ENCODE measurements around the gene KCNQ1.

KCNQ1 gene

DNA sequence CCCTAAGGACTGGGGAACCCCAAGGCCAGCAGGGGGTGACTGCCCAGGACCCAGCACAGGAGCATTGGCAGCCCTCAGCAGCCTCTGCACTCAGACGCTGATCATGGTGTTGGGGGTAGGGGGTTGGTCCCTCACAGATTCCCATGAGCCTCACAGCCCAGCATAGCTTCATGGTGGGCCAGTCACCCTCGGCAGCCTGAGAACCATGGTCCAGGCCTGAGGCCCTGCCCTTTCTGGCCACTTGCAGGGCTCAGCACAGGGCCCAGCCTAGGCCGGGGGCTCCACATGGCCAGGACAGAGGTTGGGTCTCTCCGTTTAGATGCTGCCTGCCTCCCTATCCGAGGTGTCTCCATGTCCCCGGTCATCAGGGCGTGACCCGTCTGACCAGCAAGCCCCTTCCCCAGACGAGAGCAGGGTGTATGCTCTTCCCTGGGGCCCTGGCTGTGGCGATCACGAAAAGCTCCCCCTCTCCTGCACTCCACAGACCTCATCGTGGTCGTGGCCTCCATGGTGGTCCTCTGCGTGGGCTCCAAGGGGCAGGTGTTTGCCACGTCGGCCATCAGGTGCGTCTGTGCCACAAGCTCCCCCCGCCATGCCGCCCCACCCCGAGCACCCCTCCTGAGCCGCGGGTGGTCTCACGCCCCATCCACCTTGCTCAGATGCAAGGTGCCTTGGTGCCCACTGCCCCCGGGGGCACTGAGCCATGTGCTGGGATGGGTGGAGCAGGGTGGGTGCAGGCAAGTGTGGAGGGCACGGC lies 126.2 kb downstream of the KCNQ1 start:
- H3K4me1 Mint-ChIP-seq (ENCODE audit: low read depth), result no peaks in the 10 kb centered on the region
- H3K36me3 Mint-ChIP-seq (ENCODE audit: low read depth), result no peaks in the 10 kb centered on the region
- no peak overlapping the region for H3K27ac Mint-ChIP-seq
- no peaks in the 10 kb centered on the region for H3K27me3 Mint-ChIP-seq
- no peak overlapping the region for H3K4me3 Mint-ChIP-seq
- H3K9me3 Mint-ChIP-seq, result no peaks in the 10 kb centered on the region

- no peak overlapping the region for H3K27ac Mint-ChIP-seq
- H3K36me3 Mint-ChIP-seq (ENCODE audit: low read depth), result no peaks in the 10 kb centered on the region
- no peak overlapping the region for H3K4me3 Mint-ChIP-seq
- no peaks in the 10 kb centered on the region for H3K9me3 Mint-ChIP-seq
- H3K27me3 Mint-ChIP-seq, result no peaks in the 10 kb centered on the region
- H3K4me1 Mint-ChIP-seq (ENCODE audit: low read depth), result no peaks in the 10 kb centered on the region
These were observed 126.9 kb downstream of the KCNQ1 start for GRCh38 chr11:2571598-2572281.

DNA sequence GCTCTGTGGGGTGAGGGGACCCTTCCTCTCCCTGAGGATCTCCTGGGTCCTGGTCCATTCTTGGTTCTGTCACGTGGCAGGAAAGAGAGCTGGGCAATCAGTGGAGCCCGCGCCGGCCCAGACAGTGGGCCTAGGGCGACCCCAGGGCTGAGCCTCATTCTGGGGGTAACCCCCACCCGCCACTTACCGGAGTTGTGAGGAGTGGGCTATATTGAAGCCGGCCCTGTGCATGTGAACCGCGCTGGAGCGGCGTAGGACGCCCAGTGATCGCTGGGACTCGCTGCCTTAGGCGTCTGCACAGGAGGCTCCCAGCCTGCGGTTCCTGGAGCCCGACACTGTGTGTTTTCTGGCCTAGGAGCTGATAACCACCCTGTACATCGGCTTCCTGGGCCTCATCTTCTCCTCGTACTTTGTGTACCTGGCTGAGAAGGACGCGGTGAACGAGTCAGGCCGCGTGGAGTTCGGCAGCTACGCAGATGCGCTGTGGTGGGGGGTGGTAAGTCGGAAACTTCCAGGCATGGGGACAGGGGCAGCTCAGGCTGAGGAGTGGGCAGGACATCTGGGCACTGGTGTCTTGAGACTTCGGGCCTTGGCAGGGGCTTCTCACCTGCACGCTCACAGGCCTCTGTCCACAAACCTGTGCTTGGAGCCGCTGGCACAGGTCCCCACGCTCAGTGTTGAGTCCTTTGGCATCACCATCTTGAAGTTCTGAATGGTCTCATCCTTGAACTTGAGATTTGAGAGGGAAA lies 127.9 kb downstream of the KCNQ1 start:
- Mint-ChIP-seq H3K4me3 (no peak overlapping the region), H3K4me1 (ENCODE audit: low read depth) (no peaks in the 10 kb centered on the region), H3K27me3 (no peaks in the 10 kb centered on the region), H3K36me3 (ENCODE audit: low read depth) (no peaks in the 10 kb centered on the region), H3K9me3 (no peaks in the 10 kb centered on the region), H3K27ac (no peak overlapping the region)

GRCh38 chr11:2573240-2574042 lies 128.6 kb downstream of the KCNQ1 start:
- H3K4me3 Mint-ChIP-seq, result no peak overlapping the region
- H3K36me3 Mint-ChIP-seq (ENCODE audit: low read depth), result no peaks in the 10 kb centered on the region
- H3K4me1 Mint-ChIP-seq (ENCODE audit: low read depth), result no peaks in the 10 kb centered on the region
- no peaks in the 10 kb centered on the region for H3K27me3 Mint-ChIP-seq
- no peak overlapping the region for H3K27ac Mint-ChIP-seq
- H3K9me3 Mint-ChIP-seq, result no peaks in the 10 kb centered on the region

DNA sequence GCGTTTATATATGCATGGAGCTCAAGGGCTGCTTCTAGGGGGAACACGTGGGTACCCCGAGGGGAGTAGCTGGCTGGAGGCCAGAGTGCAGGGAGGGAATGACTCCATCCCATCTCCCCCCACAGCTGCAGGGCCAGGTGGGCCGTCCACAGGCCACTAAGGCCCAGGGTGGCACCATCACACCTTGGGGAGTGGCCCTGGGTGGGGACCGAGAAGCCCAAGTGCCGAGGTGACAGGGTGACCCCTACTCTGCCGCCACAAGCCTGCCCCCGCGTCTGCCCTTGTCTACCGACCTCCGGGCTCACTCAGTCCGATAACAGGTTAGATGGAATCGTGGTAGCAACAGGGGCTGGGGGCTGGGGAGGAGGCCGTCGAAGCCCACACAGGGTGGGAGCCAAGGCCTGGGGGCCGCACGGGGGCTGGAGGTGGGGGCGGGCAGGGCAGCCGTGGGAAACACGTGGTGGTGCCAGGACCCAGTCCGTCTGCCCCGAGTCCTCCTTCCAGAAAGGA lies 129.3 kb downstream of the KCNQ1 start:
- Mint-ChIP-seq H3K27me3 (no peaks in the 10 kb centered on the region), H3K4me1 (ENCODE audit: low read depth) (no peaks in the 10 kb centered on the region), H3K27ac (no peak overlapping the region), H3K4me3 (no peak overlapping the region), H3K36me3 (ENCODE audit: low read depth) (no peaks in the 10 kb centered on the region), H3K9me3 (no peaks in the 10 kb centered on the region)

GRCh38 chr11:2574553-2575535 lies 130.0 kb downstream of the KCNQ1 start:
- no peaks in the 10 kb centered on the region for H3K9me3 Mint-ChIP-seq
- no peaks in the 10 kb centered on the region for H3K4me1 Mint-ChIP-seq (ENCODE audit: low read depth)
- H3K27ac Mint-ChIP-seq, result no peak overlapping the region
- H3K27me3 Mint-ChIP-seq, result no peaks in the 10 kb centered on the region
- H3K4me3 Mint-ChIP-seq, result no peak overlapping the region
- no peaks in the 10 kb centered on the region for H3K36me3 Mint-ChIP-seq (ENCODE audit: low read depth)

DNA sequence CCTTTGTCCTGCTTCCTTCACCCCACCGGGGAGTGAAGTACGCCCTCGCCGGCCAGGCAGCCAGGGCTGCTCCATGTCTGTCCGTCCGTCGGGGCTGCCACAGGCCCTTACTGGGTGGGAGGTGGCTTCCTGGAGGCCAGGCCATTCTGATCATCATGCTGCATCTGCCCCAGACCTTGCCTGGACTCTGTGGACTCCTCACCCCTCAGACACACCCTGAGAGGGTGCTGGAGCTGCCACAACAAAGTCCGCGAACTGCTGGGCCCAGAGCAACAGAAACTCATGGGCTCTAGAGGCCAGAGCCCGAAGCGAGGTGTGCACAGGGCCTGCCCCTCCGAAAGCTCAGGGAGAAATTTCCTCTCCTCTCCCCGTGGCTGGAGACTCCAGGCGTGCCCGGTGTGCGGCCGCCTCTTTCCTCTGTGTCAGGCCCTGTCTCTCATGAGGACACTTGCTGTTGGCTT lies 130.8 kb downstream of the KCNQ1 start:
- Mint-ChIP-seq H3K4me1 (ENCODE audit: low read depth) (no peaks in the 10 kb centered on the region), H3K9me3 (no peaks in the 10 kb centered on the region)

GRCh38 chr11:2576111-2576510 lies 131.3 kb downstream of the KCNQ1 start:
- no peaks in the 10 kb centered on the region for H3K4me1 Mint-ChIP-seq (ENCODE audit: low read depth)
- H3K4me3 Mint-ChIP-seq, result no peak overlapping the region
- H3K36me3 Mint-ChIP-seq (ENCODE audit: low read depth), result no peaks in the 10 kb centered on the region
- no peaks in the 10 kb centered on the region for H3K9me3 Mint-ChIP-seq
- H3K27me3 Mint-ChIP-seq, result no peaks in the 10 kb centered on the region
- no peak overlapping the region for H3K27ac Mint-ChIP-seq

More for the DNA sequence above, 130.8 kb downstream of the KCNQ1 start:
- Mint-ChIP-seq H3K27ac (no peak overlapping the region), H3K36me3 (ENCODE audit: low read depth) (no peaks in the 10 kb centered on the region), H3K27me3 (no peaks in the 10 kb centered on the region), H3K4me3 (no peak overlapping the region)

DNA sequence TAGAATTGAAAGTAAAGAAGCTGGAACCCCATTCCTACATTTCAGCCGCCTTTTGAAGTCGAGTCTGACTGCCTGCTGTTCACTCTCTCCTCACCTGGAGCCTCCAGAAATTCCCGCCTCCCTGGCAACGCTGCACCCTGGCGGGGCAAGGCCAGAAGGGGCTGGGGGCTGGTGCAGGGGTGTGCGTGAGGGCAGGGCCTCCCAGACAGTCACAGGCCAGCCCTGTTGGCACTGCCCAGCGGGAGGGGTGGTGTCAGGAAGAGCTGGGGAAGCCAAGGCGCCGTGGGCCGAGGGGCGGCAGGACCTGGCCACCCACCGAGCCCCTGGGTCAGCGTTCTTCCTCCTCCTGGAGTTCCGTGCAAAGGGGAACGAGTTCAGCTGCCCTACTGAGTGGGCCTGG lies 131.7 kb downstream of the KCNQ1 start:
- Mint-ChIP-seq H3K27ac (no peak overlapping the region), H3K4me1 (ENCODE audit: low read depth) (no peaks in the 10 kb centered on the region), H3K27me3 (no peaks in the 10 kb centered on the region), H3K4me3 (no peak overlapping the region), H3K36me3 (ENCODE audit: low read depth) (no peaks in the 10 kb centered on the region), H3K9me3 (no peaks in the 10 kb centered on the region)

DNA sequence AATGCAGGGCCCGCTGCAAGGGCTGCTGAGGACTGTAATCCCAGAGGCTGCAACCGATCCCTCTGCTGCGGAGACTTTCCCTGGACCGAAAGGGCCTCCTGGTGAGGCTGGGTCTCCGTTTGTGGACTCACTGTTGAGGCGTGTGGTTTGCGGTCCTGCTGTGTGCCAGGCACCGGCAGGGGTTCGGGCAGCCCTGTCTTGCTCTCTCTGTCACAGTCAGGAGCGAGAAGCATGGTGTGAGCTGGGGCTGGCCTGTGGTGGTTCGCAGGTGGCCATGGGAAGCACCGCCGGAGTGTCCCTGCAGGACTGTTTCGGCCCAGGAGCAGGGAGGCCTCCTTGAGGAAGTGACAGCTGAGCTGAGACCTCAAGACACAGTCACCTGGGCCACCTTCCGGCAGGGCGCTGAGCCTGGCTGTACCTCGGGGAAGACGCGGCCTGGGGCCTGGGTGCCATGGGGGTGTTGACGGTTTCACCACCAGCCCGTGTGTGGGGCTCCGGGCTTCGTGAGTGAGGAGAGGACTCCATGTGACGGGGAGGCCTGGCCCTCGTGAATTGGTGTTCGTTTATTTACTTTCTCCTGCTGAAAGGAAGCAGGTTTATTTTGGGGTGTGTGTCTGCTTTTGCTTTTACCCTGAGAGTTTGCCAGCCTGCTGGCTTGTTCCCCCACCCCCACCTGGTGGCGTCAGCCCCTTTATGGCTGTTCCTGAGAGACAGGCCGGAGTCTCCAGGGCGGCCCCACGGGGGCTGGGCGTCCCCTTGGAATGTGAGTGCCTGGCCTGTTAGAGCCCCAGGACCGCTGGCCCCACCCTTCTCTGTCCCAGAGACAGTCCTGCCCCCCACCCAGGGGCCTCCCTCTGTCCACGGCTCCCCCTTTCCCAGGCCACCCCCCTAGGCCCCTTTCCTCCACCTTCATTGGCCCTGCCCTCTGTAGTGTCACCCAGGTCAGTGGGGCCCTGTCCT lies 132.5 kb downstream of the KCNQ1 start:
- no peaks in the 10 kb centered on the region for H3K9me3 Mint-ChIP-seq
- H3K27me3 Mint-ChIP-seq, result no peaks in the 10 kb centered on the region
- no peak overlapping the region for H3K4me3 Mint-ChIP-seq
- no peaks in the 10 kb centered on the region for H3K36me3 Mint-ChIP-seq (ENCODE audit: low read depth)
- no peaks in the 10 kb centered on the region for H3K4me1 Mint-ChIP-seq (ENCODE audit: low read depth)
- H3K27ac Mint-ChIP-seq, result no peak overlapping the region

- no peaks in the 10 kb centered on the region for H3K27me3 Mint-ChIP-seq
These were observed 133.5 kb downstream of the KCNQ1 start for GRCh38 chr11:2577991-2578928.

DNA sequence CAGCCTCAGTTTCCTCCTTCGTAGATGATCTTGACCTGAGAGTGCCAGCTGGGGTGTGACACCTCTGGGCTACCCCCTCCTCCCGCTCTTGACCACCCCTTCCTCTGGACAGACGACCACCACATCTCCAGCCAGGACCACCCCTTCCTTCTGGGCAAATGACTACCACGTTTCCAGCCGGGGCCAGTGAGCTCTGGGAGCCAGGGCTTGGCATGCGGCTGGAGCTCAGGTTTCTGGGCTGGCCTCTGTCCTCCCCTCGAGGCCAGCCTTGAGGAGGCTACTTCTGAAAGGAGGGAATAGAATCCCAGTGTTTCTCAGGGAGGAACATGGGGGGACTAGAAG lies 134.1 kb downstream of the KCNQ1 start:
- Mint-ChIP-seq H3K36me3 (ENCODE audit: low read depth) (no peaks in the 10 kb centered on the region), H3K27ac (no peak overlapping the region), H3K4me3 (no peak overlapping the region), H3K27me3 (no peaks in the 10 kb centered on the region), H3K9me3 (no peaks in the 10 kb centered on the region), H3K4me1 (ENCODE audit: low read depth) (no peaks in the 10 kb centered on the region)

More at GRCh38 chr11:2577991-2578928, 133.5 kb downstream of the KCNQ1 start:
- Mint-ChIP-seq H3K4me1 (ENCODE audit: low read depth) (no peaks in the 10 kb centered on the region), H3K27ac (no peak overlapping the region), H3K36me3 (ENCODE audit: low read depth) (no peaks in the 10 kb centered on the region), H3K9me3 (no peaks in the 10 kb centered on the region), H3K4me3 (no peak overlapping the region)

Measured in stimulated activated naive CD8-positive, alpha-beta T cell treated with anti-CD3 and anti-CD28 coated beads, Interleukin-15, Interleukin-2, amounts not matched to agents 100 ng/mL and 50 ng/mL, for 24 hours (primary cell).